ENCODE results near the gene SPRY1. TPM values are rescaled to one million over a fixed set of nuclear protein-coding genes. Genes with fewer than 3 reads are reported as not detected.

SPRY1 gene
- total RNA-seq, 1 experiment from 2014 or later = 76.3 TPM

GRCh38 chr4:123412700-123413512 is 16.3 kb downstream of the SPRY1 start:
- Histone ChIP-seq H3K4ac (ENCODE audit: low read depth, low read length) (no peak overlapping the region), H2BK20ac (ENCODE audit: low read depth, low read length, poor library complexity, severe bottlenecking) (no peak overlapping the region), H3K23me2 (ENCODE audit: insufficient read length, low read depth, low read length, poor library complexity, severe bottlenecking) (no peaks in the 10 kb centered on the region), H3K14ac (ENCODE audit: insufficient read depth, low read length) (no peak overlapping the region), H3K9ac (ENCODE audit: extremely low read depth, insufficient read length, low read length) (no peak overlapping the region), H4K8ac (replicated peaks; ENCODE audit: insufficient read length, low read depth, low read length) (no peak overlapping the region), H3K27me3 (ENCODE audit: insufficient read depth, low read length) (no peaks in the 10 kb centered on the region), H3K18ac (ENCODE audit: insufficient read length, low read depth, low read length) (no peak overlapping the region), H2BK5ac (ENCODE audit: insufficient read length, low read length) (no peak overlapping the region), H4K91ac (ENCODE audit: insufficient read length, low read depth, low read length) (no peak overlapping the region), H3K27ac (ENCODE audit: insufficient read length, low read depth, low read length) (no peak overlapping the region), H3T11ph (ENCODE audit: low read length) (no peak overlapping the region), H2BK12ac (ENCODE audit: insufficient read length, low read depth, low read length) (no peak overlapping the region), H2AFZ (ENCODE audit: low read length) (no peak overlapping the region), H4K5ac (ENCODE audit: insufficient read length, low read depth, low read length) (no peak overlapping the region), H3K56ac (ENCODE audit: insufficient read length, low read depth, low read length) (no peak overlapping the region), H2AK5ac (ENCODE audit: insufficient read length, low read length) (no peak overlapping the region), H3K79me2 (ENCODE audit: insufficient read depth, low read length) (no peaks in the 10 kb centered on the region), H2BK120ac (ENCODE audit: low read depth, low read length, poor library complexity, severe bottlenecking) (no peak overlapping the region), H2BK15ac (ENCODE audit: low read depth, low read length) (no peak overlapping the region), H3K9me3 (ENCODE audit: control insufficient read depth, low read depth, low read length) (no peaks in the 10 kb centered on the region), H3K4me1 (ENCODE audit: insufficient read depth, low read length) (peaks cover 2% of the 10 kb centered on the region), H3K4me2 (ENCODE audit: insufficient read depth, insufficient read length, low read length) (no peak overlapping the region), H3K79me1 (ENCODE audit: insufficient read depth, low read depth, low read length, poor library complexity, severe bottlenecking) (no peaks in the 10 kb centered on the region), H4K20me1 (ENCODE audit: control insufficient read depth, insufficient read depth, insufficient read length) (no peaks in the 10 kb centered on the region), H3K23ac (ENCODE audit: insufficient read length, low read depth, low read length) (no peak overlapping the region)
- Mint-ChIP-seq H3K27me3 (ENCODE audit: low read depth) (no peaks in the 10 kb centered on the region), H3K4me3 (no peak overlapping the region), H3K27ac (peak overlapping the region in 2 of 3 experiments; percentile 1 to 4; a peak in 4 of 7 replicates), H3K4me1 (peaks cover 39% of the 10 kb centered on the region in 2 experiments), H3K9me3 (no peaks in the 10 kb centered on the region; a peak in 1 of 5 replicates), H3K36me3 (ENCODE audit: insufficient read depth in 1 of 3, low read depth in 3 of 3) (no peaks in the 10 kb centered on the region; a peak in 1 of 7 replicates)
- no peak for DNase-seq
- no peak for TF ChIP-seq CTCF (conservative IDR thresholded peaks at IDR 0.05)
- no CpG with 5 or more reads among the region's 4 CpGs for WGBS (ENCODE audit: extremely low coverage, insufficient read length, low lambda C conversion rate)

Data from H9 (cell line).